OCI-LY3 (cell line): ENCODE data around the gene KIAA0513.

ENCODE experiments used
- EZH2phosphoT487 ChIP-seq: fragments of 200-600 bp; shearing (Covaris generic); IDR thresholded peaks from 2 replicates; pipeline ENCODE4 v1.6.1; 2018; ENCODE audit warnings: antibody characterized with exemption, mixed run types, low read depth
- TF ChIP-seq, protein P1 (sequence below): fragments of 200-600, 300-600 bp; sonication (generic); IDR thresholded peaks from 2 replicates; pipeline ENCODE4 v1.5.1; 2014; ENCODE audit warnings: antibody characterized with exemption, low read length, low read depth

DNA sequence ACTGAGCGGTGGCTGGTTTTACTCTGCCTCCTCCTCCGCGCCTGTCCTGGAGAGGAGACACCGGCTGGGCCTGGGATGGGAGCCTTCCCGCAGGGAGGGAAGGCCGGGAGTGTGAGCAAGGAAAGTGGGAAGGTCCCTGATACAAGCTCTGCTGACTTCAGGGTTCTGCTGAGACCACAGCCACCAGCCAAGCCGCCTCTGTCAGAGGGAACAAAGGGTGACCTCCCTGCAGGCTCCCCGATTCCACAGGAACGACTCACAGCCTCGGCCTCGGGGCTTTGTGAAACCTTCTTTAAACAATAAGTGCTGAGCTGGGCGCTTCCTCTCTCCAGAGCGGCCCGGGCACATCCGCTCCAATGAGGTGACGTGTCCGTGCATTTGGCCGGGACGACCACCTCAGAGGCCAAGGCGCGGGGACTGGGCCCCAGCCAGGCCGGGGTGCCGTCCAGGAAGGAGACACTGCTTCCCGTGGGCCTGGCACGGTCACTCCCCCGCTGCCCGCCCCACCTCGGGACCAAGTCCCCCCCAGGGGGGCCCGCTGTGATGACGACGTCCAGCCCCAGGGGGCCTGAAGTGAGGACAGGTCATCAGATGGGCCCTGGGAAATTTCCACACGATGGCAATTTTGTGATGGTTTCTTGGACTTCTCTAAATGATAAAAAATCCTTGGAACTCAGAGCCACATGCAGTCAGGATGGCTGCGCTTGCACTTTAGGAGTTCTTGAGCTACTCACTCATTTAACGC is 96.5 kb downstream of the KIAA0513 start:
- TF ChIP-seq, protein P1, sequence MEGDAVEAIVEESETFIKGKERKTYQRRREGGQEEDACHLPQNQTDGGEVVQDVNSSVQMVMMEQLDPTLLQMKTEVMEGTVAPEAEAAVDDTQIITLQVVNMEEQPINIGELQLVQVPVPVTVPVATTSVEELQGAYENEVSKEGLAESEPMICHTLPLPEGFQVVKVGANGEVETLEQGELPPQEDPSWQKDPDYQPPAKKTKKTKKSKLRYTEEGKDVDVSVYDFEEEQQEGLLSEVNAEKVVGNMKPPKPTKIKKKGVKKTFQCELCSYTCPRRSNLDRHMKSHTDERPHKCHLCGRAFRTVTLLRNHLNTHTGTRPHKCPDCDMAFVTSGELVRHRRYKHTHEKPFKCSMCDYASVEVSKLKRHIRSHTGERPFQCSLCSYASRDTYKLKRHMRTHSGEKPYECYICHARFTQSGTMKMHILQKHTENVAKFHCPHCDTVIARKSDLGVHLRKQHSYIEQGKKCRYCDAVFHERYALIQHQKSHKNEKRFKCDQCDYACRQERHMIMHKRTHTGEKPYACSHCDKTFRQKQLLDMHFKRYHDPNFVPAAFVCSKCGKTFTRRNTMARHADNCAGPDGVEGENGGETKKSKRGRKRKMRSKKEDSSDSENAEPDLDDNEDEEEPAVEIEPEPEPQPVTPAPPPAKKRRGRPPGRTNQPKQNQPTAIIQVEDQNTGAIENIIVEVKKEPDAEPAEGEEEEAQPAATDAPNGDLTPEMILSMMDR, result no peak
- no peak for TF ChIP-seq EZH2phosphoT487
